ENCODE data around the gene IGDCC3.

GRCh38 chr15:65339416-65339815 lies 38.4 kb downstream of the IGDCC3 start:
- TF ChIP-seq POLR2AphosphoS5 (IDR thresholded peaks at IDR 0.05; ENCODE audit: borderline replicate concordance, low read depth, low read length) = no peak
- TF ChIP-seq EZH2 (IDR thresholded peaks at IDR 0.05) = no peak
- no peak for TF ChIP-seq FOXP2 (optimal IDR thresholded peaks at IDR 0.05; ENCODE audit: control extremely low read depth, extremely low read length, insufficient read depth)

All from SK-N-MC (cell line).